ENCODE results near the gene SORBS2.

- no peak for TF ChIP-seq ISL1 (CRISPR knock-in tag; IDR thresholded peaks at IDR 0.05)
- no peak for TF ChIP-seq ESRRG (CRISPR knock-in tag; IDR thresholded peaks at IDR 0.05)
- TF ChIP-seq SNAI2 (CRISPR knock-in tag; IDR thresholded peaks at IDR 0.05), result no peak
- TF ChIP-seq ZNF565 (CRISPR knock-in tag; conservative IDR thresholded peaks at IDR 0.05; ENCODE audit: low read depth), result no peak
- TF ChIP-seq ZFP3 (CRISPR knock-in tag; IDR thresholded peaks at IDR 0.05), result no peak
- TF ChIP-seq CSRNP3 (CRISPR knock-in tag; IDR thresholded peaks at IDR 0.05), result no peak
- TF ChIP-seq GLIS3 (CRISPR knock-in tag; IDR thresholded peaks at IDR 0.05), result no peak
Observed at GRCh38 chr4:185536411-185536709, 275.6 kb downstream of the SORBS2 start.

All from SK-N-SH treated with all-trans-retinoic acid at 6 μM for 48 hours (cell line).